Endodermal cell (in vitro differentiated cells): Measurements from ENCODE around the gene BMPR1B. TPM values are rescaled to one million over a fixed set of nuclear protein-coding genes. Genes with fewer than 3 reads are reported as not detected.

ENCODE experiments used
- DNase-seq: peaks from one replicate; pipeline ENCODE4 v3.0.0-alpha.2; 2017
- H3K27ac ChIP-seq: 2 replicates; pipeline ENCODE4 v1.5.1; 2013; ENCODE audit warnings: mild to moderate bottlenecking, low read depth, low read length, moderate library complexity
- H3K27me3 ChIP-seq: 2 replicates; pipeline ENCODE4 v1.6.1; 2013; ENCODE audit warnings: mild to moderate bottlenecking, low read length, moderate library complexity; ENCODE audit not compliant: insufficient read depth, control insufficient read depth, poor library complexity, severe bottlenecking
- H3K36me3 ChIP-seq: 2 replicates; pipeline ENCODE4 v1.7.0; 2013; ENCODE audit warnings: mild to moderate bottlenecking, low read length, moderate library complexity; ENCODE audit not compliant: control insufficient read depth, insufficient read depth
- H3K4me1 ChIP-seq: one replicate; pipeline ENCODE4 v1.7.0; 2013; ENCODE audit warnings: low read length; ENCODE audit not compliant: control insufficient read depth, insufficient read depth
- H3K4me3 ChIP-seq: 2 replicates; pipeline ENCODE4 v1.5.1; 2013; ENCODE audit warnings: mild to moderate bottlenecking, low read length, moderate library complexity
- H3K9ac ChIP-seq: 2 replicates; pipeline ENCODE4 v1.6.1; 2013; ENCODE audit warnings: mild to moderate bottlenecking, low read length, moderate library complexity; ENCODE audit not compliant: poor library complexity, severe bottlenecking; ENCODE audit errors: extremely low read depth
- H3K9me3 ChIP-seq: 2 replicates; pipeline ENCODE4 v1.6.1; 2013; ENCODE audit warnings: mild to moderate bottlenecking, low read length, moderate library complexity; ENCODE audit not compliant: control insufficient read depth
- H3K27ac Mint-ChIP-seq: 2 replicates; pipeline ENCODE4 v1.8.0; 2020; ENCODE audit warnings: mixed read lengths
- H3K27me3 Mint-ChIP-seq: 2 replicates; pipeline ENCODE4 v1.8.0; 2021; ENCODE audit warnings: mild to moderate bottlenecking, mixed read lengths; ENCODE audit not compliant: insufficient read depth
- H3K36me3 Mint-ChIP-seq: 2 replicates; pipeline ENCODE4 v1.8.0; 2020; ENCODE audit warnings: low read depth, mixed read lengths
- H3K4me1 Mint-ChIP-seq: 2 replicates; pipeline ENCODE4 v1.8.0; 2020; ENCODE audit warnings: mixed read lengths
- H3K4me3 Mint-ChIP-seq: 2 replicates; pipeline ENCODE4 v1.8.0; 2020; ENCODE audit warnings: mild to moderate bottlenecking, moderate library complexity, mixed read lengths
- H3K9me3 Mint-ChIP-seq: 2 replicates; pipeline ENCODE4 v1.8.0; 2020; ENCODE audit warnings: mild to moderate bottlenecking, mixed read lengths
- CTCF ChIP-seq: fragments of 200-600 bp; sonication (generic); conservative IDR thresholded peaks from 2 replicates; pipeline ENCODE4 v1.5.0; 2021; ENCODE audit warnings: antibody characterized with exemption, mild to moderate bottlenecking
- WGBS, 2 experiments: methylation state at CpG; one replicate each; pipeline versions ENCODE4 v1.1.5 to v1.1.7; 2013; ENCODE audit warnings: missing lambda C conversion rate in 2 of 2, mixed read lengths in 1 of 2; ENCODE audit not compliant: insufficient coverage in 1 of 2, insufficient read length in 1 of 2; 5-methylcytosine and 5-hydroxymethylcytosine counted together
- total RNA-seq, 2 donors: library from RNA; stranded (reverse); fragmentation: NEBNext Ultra II Directional in 1 of 2; extraction: Animal tissue kit (Norgen Biotek cat#: 25700) in 1 of 2; gene quantifications; 2 replicates in 1 of 2; 3 replicates in 1 of 2; pipeline ENCODE4 v1.2.1, GENCODE V29; 2021

BMPR1B gene
- total RNA-seq, 2 donors from 2014 or later, result 2.8 to 3.6 TPM

- Mint-ChIP-seq H3K27me3 (peaks cover 39% of the 10 kb centered on the region), H3K4me3 (no peak overlapping the region), H3K27ac (no peak overlapping the region), H3K4me1 (peaks cover 13% of the 10 kb centered on the region), H3K36me3 (no peaks in the 10 kb centered on the region), H3K9me3 (no peaks in the 10 kb centered on the region)
- Histone ChIP-seq H3K9ac (no peak overlapping the region), H3K4me3 (no peak overlapping the region), H3K36me3 (no peaks in the 10 kb centered on the region), H3K9me3 (no peaks in the 10 kb centered on the region), H3K4me1 (no peaks in the 10 kb centered on the region), H3K27ac (no peak overlapping the region), H3K27me3 (peaks cover 41% of the 10 kb centered on the region)
- WGBS, 2 experiments, result 90% methylated on average over 1 of the region's 1 CpG; no CpG with 5 or more reads in 1 of the 2 experiments
- no peak for TF ChIP-seq CTCF
- DNase-seq, result no peak
Observed at GRCh38 chr4:94759767-94760211, 2.0 kb downstream of the BMPR1B start.

DNA sequence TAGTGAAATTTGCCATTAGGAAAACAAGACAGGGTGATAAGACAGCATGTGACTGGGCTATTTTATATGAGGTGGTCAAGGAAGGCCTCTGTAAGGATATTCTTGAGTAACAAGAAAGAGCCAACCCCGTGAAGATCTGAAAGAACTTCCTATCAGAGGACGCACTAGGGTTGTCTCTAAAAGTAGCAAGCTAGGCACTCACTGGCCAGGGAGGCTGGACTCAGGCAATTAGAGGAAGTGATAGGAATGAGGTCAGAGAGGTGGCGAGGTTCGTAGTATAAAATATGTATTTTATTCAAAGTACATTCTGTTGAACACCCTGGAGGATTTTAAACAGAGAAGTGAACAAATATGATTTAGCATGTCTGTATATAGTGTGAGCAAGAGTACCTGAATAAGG lies 4.6 kb downstream of the BMPR1B start:
- no peaks in the 10 kb centered on the region for H3K9me3 ChIP-seq
- H3K4me1 Mint-ChIP-seq, result peaks cover 12% of the 10 kb centered on the region
- no peaks in the 10 kb centered on the region for H3K36me3 Mint-ChIP-seq
- H3K9me3 Mint-ChIP-seq, result no peaks in the 10 kb centered on the region
- H3K4me3 ChIP-seq, result no peak overlapping the region
- H3K27ac ChIP-seq, result no peak overlapping the region
- H3K27ac Mint-ChIP-seq, result no peak overlapping the region
- peaks cover 19% of the 10 kb centered on the region for H3K27me3 ChIP-seq
- H3K4me1 ChIP-seq, result no peaks in the 10 kb centered on the region
- no peak overlapping the region for H3K4me3 Mint-ChIP-seq
- no peak for DNase-seq
- no peak for TF ChIP-seq CTCF
- H3K36me3 ChIP-seq, result no peaks in the 10 kb centered on the region
- WGBS, 2 experiments, result 96 to 100% methylated on average over 2 to 4 of the region's 4 CpGs
- peaks cover 17% of the 10 kb centered on the region for H3K27me3 Mint-ChIP-seq
- no peak overlapping the region for H3K9ac ChIP-seq

- no peak overlapping the region for H3K4me3 Mint-ChIP-seq
- H3K27me3 Mint-ChIP-seq, result peaks cover 17% of the 10 kb centered on the region
Observed at GRCh38 chr4:94763005-94763404, 5.2 kb downstream of the BMPR1B start.

More at GRCh38 chr4:94763005-94763404, 5.2 kb downstream of the BMPR1B start:
- Histone ChIP-seq H3K4me3 (no peak overlapping the region), H3K27ac (no peak overlapping the region), H3K9ac (no peak overlapping the region), H3K4me1 (no peaks in the 10 kb centered on the region), H3K9me3 (no peaks in the 10 kb centered on the region), H3K27me3 (peaks cover 16% of the 10 kb centered on the region), H3K36me3 (no peaks in the 10 kb centered on the region)
- Mint-ChIP-seq H3K27ac (no peak overlapping the region), H3K36me3 (no peaks in the 10 kb centered on the region), H3K9me3 (no peaks in the 10 kb centered on the region), H3K4me1 (peaks cover 11% of the 10 kb centered on the region)
- TF ChIP-seq CTCF, result no peak
- WGBS, 2 experiments, result 85 to 95% methylated on average over 4 of the region's 4 CpGs
- DNase-seq, result no peak
